Measurements from ENCODE around the gene GALNT11.

The GALNT11 gene

DNA sequence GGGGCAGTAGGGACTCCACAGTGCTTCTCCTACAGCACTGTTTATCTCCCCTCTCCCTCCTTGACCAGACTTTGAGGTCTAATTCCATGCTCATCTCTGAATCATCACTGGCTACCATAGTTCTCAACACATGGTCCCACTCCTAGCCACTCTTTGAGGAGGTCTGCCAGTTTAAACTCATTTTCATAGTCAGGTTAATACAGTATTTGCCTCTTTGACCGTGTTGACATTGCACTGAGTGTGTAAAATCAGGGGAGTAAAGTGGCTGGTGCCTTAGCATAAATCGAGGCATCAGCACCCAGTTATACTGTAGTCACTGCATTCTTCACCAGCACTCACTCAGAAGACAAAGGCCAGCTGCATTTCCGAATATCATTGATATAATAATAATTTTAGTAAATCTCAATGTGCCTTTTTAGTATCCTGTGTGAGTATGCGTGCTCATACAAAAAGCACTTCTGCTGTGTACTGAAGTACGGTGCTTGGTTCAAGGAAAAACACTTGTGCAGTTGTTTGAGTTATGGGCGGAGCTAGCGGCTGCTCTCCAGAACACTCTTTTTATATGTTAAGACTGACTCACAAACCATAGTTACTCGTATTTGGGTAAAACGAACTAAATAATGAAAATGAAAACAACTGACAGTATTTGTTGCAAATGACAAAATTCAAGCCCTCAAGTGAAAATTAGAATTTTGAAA is 89.7 kb downstream of the GALNT11 start:
- no peak for DNase-seq (ENCODE audit: low read depth, low spot score)

DNA sequence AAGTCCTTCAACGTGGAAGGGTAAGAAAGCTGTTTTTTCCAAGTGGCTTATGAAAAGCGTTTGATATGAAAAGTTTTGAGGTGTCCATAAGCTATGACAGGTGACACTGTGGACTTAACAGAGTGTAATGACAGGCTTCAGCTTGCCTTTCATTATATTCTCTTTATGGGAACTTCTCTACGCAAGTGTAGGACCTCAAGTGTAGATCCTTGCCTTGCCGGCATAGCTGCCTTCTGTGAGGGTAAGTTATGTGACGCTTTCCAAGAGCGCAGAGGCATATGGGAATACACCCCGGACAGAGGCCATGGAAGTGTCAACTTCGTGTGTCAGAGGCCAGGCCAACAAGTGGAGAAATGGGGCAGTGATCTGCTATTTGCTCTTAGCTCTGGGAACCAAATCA is 91.9 kb downstream of the GALNT11 start:
- no peak for DNase-seq (ENCODE audit: low read depth, low spot score)

DNA sequence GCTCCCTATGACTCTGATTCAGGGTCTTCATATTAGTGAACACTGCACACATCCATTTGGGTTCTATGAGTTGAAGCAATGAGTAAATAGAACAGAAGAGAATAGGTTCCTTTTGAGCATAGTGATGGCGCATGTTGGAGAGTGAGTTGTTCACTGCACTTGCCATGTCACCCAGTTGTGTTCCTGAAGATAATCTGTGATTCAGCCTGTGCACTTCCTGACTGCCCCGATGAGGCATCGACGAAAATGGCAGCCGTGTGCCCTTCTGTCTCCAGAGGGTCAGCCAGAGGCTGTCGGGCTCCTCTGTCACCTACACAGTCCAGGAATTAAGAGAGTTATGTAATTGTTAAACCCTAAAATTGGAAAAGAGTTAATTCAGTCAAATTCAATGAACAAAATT is 94.7 kb downstream of the GALNT11 start:
- no peak for DNase-seq (ENCODE audit: low read depth, low spot score)

DNA sequence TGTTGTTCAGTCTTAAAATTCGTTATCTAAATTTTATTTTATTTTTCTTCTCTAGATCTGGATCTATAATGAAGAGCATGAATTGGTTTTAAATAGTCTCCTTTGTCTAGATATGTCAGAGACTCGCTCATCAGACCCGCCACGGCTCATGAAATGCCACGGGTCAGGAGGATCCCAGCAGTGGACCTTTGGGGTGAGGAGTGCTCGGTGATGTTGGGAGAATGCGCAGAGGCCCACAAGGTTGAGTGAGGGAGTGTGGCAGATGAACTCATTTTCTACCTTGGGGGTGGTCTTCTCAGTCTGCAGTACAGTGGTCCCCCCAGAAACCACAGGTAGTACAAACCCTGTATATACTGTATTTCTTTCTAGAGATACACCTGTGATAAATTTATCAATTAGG is 95.3 kb downstream of the GALNT11 start:
- no peak for DNase-seq (ENCODE audit: low read depth, low spot score)

DNA sequence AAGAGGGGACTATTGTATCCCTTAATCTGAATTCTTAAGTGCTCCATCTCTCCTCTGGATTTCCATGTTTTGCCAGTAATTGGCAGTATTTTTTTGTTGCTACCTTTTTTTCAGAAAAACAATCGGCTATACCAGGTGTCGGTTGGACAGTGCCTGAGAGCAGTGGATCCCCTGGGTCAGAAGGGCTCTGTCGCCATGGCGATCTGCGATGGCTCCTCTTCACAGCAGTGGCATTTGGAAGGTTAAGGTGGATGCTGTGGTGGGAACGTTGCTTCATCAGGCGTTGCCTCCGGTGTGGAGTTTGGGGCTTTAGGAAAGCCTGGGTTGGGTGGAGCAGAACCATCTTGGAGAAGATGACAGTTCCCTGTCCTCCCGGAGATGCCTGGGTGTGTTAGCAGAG is 96.0 kb downstream of the GALNT11 start:
- no peak for DNase-seq (ENCODE audit: low read depth, low spot score)

DNA sequence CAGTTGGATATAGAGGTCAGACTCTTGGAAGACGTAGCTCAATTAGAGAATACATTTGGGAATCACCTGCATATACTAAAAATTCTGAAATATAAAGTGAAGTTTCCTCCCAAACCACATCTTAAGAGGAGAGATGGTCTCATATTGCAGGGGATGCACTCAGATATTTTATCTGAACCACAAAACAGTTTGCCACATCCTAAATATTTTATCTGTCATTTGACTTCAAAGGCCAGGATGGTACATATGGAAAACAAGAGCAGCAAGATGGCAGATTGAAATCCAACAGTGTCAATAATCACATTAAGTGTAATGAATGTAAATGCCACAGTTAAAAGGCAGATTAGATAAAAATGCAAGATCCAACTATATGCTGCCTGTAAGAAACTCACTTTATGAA is 97.1 kb downstream of the GALNT11 start:
- no peak for DNase-seq (ENCODE audit: low read depth, low spot score)

DNA sequence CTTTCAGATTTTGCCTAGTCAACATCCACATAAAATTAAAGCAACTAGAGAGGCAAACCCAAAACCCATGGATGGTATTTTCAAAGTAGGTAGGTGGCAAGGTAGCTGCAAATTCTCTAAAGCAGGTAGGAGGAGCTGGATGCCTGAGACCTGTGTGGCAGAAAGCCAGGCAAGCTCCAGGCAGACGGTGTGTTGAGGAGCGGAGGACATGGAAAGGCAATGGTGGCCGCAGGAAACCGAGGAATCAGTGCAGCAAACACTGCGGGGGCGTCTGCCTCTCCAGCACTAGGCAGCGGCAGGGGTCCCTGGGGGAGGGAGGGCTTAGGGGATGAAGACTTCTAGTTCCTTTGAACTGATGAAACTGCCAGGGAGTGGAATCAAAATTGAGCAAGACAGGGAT is 101.3 kb downstream of the GALNT11 start:
- DNase-seq (ENCODE audit: low read depth, low spot score), result no peak

DNA sequence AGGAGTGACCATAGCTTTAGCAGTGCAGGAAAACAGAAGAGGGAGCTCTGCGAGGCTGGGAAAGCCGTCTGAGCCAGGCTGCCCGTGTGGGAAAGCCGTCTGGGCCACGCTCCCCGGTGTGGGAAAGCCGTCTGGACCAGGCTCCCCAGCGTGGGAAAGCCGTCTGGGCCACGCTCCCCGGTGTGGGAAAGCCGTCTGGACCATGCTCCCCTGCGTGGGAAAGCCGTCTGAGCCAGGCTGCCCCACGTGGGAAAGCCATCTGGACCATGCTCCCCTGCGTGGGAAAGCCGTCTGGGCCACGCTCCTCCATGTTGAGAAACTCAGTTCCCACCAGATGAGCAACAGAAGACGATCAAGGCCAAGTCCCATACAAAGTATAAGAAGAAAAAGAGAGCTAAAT is 101.8 kb downstream of the GALNT11 start:
- no peak for DNase-seq (ENCODE audit: low read depth, low spot score)

DNA sequence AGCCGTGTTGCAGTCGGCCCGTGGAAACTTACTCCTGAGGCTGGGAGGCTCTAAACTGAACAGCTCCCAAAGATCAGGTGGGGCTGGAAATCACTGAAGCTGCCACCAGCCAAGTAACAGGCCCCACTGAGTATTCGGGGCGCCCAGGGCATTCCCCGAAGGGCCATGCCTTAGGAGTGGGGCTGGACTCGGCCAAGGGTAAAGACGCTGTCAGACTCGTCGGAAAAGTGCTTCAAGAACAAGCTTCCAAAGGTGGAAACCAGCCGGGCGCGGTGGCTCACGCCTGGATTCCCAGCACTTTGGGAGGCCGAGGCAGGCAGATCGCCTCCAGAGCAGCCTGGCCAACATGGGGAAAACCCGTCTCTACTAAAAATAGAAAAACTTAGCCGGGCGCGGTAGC is 102.8 kb downstream of the GALNT11 start:
- DNase-seq (ENCODE audit: low read depth, low spot score), result no peak

DNA sequence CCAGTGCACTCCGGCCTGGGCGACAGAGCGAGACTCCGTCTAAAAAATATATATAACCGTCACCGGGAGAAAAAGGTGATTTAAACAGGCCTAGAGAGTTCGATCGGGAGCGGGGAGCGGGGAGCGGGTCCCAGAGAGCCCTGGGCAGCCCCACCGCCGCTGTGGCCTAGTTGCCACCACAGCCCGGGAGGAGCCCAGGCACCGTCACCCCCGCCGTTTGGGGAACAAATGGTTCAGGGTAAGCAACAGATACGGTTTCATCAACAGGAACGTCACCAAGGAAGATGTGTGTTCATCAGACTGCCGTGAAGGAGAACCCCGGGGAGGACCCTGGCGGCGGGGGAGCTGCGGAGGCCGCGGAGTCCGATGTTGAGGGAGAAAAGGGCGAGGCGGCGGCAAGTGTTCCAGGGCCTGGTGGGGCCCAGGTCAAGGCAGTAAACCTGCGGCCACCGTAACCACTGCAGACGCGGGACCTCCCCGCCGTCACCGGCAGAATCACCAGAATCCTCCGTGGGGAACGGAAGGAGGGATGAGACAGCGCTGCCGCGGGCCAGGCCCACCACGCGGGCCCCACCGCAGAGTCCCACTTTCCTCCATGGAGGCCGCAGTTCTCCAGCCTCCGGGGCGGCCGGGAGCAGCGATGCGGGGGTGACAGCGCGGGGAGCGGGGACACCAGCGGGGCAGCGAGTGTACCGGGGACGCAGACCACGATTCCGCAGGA is 103.4 kb downstream of the GALNT11 start:
- DNase-seq (ENCODE audit: low read depth, low spot score), result no peak

DNA sequence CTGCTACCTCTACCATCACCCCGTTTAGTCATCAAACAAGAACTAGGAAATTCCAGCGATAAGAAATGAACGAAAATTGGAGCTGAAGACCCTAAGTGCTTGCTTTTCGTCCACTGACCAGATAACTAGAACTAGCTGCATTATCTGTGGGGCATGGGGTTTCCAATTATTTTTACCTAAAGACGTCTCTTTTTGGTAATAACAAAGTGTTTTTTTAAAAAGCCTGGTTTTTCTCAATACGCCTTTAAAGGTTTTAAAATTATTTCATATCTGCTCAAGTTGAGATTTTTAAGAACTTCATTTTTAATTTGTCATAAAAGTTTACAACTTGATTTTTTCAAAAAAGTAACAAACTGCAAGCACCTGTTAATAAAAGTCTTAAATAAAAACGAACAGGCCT is 104.2 kb downstream of the GALNT11 start:
- DNase-seq (ENCODE audit: low read depth, low spot score), result no peak

DNA sequence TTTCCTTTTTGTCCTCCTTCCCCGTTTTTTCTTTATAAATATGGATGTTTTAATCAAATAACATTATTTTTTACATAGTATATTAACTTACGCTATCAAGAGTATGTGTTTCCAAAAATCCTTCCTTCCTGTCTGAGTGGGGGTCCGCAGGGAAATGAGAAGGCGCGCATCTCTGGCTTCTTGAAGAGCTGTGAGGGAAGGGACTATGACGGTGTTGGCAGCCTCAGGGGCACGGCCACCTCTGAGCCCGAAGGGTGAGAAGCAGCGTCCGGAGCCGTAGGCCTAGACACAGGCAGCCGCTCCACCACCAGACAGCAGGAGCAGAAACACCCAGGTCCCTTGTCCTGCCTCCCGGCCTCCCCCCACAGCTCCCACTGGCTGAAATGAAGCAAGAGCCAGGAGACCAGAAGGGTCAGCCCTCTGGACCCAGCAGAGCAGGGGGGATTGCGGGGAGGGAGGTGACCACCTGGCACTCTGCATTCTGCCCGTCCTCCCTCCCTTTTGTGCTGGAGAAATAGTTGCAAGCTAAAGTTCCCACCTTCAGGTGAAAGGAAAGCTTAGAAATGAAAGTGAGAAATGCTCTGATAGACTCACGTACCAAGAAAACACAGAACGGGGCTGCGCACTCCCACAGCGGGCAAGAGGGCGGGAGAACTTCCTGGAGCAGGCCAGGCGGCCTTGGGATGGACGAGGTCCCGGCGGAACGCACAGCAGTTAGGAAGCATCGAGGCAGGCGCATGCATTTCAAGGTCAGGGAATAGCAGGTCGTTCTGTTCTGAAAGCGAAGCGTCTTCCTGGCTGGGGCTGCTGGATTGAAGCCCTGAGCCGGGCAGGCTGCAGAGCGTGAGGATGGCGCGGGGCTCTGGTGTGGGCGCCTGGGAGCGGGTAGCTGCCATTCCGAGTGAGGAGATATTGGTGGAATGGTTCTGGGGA is 105.5 kb downstream of the GALNT11 start:
- DNase-seq (ENCODE audit: low read depth, low spot score), result no peak

DNA sequence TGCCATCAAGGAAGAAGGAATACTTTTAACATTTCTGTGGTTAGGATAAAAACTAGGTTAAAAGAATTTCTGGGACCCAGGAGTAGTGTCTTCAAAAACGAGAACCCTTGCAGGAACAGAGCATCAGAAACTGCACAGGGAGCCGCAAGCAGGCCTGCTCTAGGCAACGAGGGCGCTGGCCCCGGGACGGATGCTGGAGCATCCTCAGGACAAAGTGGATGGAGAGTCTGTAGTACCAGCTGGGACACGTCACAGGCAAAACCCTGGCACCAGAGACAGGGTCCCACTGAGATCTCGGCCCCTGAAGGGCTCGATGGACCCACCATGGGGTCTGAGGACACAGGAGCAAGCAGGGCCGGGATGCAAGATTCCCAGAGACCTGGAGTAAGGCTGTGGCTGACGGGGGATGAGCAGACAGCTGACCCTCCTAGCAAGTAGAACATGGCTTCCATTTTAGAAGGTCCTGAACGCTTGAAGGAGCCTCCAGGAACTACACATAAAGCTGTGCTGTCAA is 106.6 kb downstream of the GALNT11 start:
- DNase-seq (ENCODE audit: low read depth, low spot score), result no peak

DNA sequence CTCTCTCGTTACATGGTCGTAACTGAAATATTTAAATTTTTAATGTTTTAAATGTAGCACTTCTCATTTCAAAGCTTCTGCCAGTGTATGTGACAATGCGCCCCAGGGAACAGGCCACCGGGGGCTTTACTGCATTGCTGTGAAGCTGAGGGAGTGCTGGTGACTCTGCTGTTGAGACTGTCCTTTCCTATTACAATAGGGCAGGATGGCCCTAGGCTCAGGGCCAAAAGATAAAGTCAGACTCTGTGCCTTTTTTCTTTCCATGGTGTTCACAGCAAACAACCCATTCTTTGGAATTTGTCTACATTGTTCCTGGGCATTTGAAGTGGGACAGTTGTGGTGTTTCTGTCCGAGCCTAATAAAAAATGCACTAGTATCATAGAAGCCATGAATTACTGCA is 107.3 kb downstream of the GALNT11 start:
- no peak for DNase-seq (ENCODE audit: low read depth, low spot score)

DNA sequence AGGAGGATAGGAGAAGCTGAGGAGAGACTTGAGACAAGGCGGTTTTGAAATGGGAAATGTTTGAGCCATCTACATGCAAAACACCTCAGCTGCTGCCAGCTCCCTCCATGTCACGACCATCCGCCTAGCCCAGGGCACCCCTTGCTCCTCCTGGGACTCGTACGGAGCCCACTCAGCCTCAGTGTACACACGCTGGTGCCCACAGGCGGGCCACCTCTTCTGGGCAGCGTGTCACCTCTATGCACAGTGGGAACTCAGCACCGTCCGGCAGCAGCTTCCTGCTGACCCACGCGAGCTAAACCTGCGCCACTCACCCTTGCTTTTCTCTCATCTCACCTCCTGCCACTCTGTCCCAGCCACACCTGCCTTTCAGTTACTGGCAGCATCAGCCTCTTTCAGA is 108.3 kb downstream of the GALNT11 start:
- DNase-seq (ENCODE audit: low read depth, low spot score), result no peak

DNA sequence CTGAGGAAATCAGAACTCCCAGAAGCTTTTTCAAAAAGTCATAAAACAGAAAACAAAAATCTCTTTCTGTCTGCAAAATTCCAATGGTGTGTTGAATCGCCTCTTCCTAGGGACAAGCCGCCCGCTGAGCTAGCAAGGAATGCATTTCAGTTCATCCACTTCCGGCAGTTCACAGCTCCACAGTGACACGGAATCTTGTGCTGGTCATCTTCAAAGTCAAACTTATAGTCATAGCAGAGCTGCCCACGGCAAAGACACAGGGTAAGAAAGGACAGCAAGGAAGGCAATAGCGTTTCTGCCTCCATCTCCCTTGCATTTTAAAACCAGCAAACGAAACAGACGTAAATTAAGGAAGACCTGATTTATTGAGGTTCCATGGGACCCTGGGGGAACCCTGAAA is 111.2 kb downstream of the GALNT11 start:
- DNase-seq (ENCODE audit: low read depth, low spot score), result no peak

DNA sequence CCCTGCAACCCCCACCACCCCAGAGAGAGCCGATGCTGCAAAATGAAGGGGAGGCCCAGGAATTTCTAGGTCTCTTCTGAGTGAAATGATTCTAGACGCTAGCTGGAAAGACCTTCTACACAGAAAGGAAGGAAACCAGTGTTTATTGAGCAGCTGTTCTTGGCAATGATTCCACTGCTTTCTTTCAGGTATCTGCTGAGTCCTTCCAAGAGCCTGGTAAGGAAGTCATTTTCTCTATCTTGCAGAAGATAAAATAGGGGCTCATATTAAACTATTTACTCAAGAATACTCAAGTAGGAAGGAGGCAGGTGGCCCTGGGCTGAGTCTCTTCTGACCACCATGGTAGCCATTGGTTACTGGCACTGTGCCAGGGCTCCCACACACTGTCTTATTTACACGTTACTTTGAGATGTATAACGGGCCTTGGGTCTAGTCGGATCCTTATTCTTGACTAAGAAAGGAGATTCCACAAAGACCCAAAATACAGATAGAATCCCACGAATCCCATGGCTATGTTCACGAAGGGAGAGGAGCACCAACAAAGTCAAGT is 112.1 kb downstream of the GALNT11 start:
- no peak for DNase-seq (ENCODE audit: low read depth, low spot score)

DNA sequence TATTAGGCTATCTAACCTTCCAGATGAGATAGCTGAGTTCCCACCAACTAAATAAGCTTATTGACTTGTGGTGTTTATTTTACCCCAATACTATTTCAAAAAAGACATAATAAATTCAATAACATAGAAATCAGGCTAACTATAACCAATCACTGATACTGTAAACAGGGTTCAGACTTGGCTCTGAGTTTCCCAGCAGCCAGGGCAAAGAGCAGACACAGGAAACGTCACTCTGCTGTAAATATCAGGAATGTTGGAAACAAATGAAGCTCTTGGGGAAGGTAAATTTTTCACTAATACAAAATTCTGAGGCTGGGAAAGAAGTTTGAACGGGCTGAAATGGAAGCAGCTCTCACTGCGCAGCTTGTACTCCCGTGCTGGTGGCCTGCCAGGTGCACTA is 114.6 kb downstream of the GALNT11 start:
- no peak for DNase-seq (ENCODE audit: low read depth, low spot score)

DNA sequence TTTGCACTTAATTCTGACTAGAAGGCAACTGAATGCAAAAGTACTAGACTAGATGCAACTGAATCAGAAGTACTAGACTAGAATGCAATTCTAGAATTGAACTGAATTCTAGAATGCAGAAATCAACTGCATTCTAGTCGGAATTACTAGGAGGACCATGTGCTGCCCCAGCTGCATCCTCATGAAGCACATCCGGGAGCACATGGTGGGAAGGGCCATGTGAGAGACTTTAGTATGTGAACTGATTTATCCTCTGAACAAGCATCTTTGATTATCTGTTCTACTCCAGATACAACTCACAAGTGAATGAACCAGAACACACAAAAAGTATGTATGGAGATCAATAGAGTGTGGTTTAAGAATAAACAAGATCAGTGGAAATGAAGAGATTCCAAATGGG is 115.1 kb downstream of the GALNT11 start:
- DNase-seq (ENCODE audit: low read depth, low spot score), result no peak

DNA sequence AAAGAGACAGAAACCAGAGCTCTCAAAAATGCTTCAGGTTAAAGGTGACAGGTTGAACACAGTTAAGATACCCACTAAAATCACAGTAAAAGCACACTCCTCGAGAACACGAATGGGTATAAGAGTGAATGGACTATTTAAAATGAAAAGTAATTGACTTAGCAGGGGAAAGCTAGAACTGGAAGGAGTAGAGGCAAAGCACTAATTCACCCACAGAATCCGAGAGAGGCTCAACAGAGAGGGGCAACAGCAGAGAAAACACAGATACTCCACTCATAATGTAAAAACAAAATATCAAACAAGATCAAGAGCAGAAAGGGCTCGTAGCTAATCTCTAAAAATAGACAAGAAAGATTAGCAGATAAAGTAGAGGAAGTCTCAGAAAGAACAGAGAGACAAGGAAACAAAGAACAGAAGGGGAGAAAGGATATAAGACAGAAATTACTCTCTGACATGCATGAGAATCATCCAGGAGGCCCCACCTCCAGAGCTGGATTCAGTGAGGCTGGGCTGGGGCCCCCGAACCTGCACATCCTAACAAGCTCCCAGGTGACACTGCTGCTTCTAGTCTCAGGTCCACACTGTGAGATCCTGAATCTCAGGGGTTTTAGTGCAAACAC is 117.6 kb downstream of the GALNT11 start:
- no peak for DNase-seq (ENCODE audit: low read depth, low spot score)

DNA sequence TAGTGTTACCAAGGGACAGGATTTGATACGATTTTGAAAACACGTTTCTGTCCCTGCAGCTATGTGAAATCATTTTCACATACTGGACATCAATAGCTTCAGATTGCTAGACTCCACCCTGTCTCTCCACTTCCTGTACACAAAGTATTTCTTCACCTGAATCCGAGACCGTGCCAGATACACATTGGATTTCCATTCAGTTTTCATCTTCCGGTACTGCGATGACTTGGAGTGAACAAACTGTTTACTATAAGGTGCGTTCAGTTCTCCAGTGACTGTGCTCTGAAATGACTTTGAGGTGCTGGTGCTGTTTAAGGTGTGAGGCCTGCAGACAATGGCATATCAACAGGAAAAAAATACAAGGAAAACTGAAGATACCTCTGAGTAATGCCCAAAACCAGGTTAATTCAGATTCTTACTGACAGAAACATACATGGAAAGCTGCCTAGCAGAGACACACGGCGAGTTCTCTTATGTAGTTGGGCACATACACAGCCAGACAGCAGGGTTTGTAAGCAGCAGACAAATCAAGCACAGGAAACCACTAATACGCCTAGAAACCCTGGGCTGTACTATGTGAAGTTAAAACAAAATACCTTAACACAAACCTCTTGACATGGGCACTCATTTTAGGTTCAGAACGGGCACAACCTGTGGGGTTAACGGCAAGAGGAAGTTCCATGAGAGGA is 119.2 kb downstream of the GALNT11 start:
- DNase-seq (ENCODE audit: low read depth, low spot score), result no peak
